ENCODE data around the gene UNC119B.
"Not testable (repeated sequence)": the region's sequence is repeated elsewhere in the genome, so short reads cannot be mapped to it uniquely, and the experiment has no call there.

The UNC119B gene

DNA sequence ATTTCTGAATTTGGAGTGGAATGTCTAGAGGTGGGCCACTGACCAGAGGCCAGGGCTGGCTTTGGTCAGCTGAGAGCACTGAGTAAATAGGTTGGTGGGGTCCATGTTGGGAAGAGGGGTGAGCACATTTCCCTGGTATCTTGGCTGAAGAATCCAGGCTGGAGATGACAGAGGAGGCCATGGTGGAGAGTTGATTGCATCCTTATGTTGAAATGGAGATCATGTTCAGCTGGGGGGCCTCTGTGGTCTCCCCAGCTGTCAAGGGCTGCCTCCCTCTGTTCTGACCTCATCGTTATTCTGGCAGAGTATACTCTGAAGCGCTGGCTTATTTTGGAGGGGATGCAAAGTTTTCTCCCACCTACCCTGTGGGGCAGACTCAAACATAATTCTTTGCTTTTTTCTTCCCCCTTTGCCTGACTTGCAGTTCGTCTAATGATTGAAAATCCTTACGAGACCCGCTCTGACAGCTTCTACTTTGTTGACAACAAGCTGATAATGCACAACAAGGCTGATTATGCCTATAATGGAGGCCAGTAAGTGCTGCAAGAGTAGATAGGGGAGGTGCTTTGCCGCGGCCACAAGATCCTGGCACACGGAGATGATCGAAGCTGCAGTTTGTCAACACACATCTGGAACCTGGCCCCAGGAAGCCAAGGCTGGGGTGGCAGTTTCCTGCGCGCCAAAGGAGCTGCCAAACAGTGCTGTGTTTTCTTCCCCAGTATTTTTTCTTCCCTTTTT lies 9.4 kb downstream of the UNC119B start:
- no peak for DNase-seq (ENCODE audit: low read depth)

GRCh38 chr12:120720234-120720986 lies 10.2 kb downstream of the UNC119B start:
- no peak for DNase-seq (ENCODE audit: low read depth)

GRCh38 chr12:120720987-120721801 lies 10.9 kb downstream of the UNC119B start:
- DNase-seq (ENCODE audit: low read depth), result no peak

DNA sequence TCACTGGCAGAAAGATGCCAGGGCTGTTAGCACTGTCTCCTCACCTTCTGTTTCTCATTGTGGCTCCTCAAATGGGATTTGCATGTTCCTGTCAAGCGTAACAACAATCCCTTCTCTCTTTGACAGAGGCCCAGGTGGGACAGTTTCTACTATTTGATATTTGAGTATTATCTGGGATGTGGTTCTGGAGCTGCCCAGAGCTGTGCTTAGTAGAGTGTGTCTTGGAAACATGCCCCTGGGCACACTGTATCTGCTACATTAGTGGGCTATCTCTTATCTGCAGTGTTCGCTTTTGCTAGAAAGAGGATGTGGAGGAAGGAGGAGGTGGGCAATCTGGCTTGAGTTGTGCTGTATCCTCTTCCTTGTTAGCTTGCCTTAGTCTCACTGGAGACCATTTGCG lies 11.6 kb downstream of the UNC119B start:
- DNase-seq (ENCODE audit: low read depth), result no peak

DNA sequence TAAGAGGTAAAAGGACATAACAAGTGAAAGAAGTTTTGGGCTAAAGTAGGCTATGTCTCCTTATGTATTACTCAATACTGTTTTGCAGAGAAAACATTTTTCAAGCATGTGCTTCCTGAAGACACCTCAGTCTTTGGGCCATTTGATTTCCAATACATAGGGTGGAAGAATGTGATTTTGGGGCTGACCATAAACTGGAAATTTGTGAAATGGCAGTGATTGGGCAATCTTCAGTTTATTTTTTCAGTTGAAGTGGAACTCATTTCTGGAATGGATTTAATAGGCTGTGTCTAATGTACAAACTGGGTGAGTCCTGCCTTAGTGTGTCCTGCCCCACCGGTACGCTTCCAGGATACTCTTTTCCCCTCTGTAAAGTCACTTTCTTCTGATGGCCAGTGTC lies 12.5 kb downstream of the UNC119B start:
- DNase-seq (ENCODE audit: low read depth), result no peak

DNA sequence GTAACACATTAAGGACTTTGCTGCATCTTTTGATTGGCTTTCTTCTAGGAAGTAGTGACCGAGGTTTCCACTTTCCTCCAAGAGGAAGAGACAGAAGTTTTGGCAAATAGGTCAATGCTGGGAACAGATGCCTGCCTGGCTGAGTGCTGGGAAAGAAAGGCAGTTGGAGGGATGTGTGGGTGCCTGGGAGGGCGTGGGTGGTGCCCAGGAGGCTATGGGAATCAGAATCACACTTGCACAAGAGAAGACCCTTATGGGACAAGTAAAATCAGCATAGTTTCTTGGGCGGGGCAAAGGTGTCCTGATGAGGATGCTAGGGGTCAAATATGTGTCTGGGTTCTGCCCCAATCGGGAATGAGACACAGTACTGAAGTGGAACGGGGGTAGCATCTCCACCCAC lies 14.5 kb downstream of the UNC119B start:
- DNase-seq (ENCODE audit: low read depth), result no peak

- no peak for DNase-seq (ENCODE audit: low read depth)
These were observed 14.9 kb downstream of the UNC119B start for GRCh38 chr12:120725151-120725658.

DNA sequence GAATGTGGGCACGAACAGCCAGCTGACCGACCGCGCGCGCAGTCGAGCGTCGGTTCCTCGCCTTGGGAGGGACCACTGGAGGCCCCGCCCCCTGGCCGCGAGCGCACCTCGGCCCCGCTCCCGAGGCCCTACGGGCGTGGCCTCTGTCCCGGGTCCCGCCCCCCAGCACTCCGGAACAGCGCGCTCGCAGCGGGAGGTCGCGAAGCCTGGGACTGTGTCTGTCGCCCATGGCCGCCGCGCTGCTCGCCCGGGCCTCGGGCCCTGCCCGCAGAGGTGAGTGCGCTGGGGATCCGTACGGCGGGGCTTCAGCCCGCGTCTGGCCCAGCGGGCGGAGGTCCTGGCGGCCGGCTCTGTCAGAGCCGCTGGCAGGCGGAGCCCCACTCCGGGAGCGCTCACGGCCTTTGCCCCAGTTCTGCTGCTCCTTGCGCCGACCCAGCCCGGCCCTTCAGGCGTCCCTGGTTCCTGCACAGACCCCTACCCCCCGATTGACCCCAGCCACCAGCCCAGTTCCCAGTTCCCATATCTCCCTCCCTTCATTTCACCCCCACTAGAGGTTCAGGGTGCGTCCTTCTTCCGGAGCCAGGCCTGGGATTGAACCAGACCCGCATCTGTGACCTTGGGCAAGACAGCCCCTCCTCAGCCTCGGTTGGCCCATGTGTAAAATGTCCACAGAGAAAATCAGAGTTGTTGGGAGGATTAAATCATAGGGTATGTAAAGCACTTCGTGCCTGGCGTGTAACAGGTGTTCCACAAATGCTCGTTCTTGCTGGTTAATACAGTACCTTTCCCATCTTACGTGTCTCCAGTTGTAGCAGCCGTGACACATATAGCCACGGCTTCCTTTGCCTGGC lies 15.6 kb downstream of the UNC119B start, which contains the start of gene ACADS:
Gene ACADS (plus strand): TSS at position 168 of the 851 bp plus-strand sequence. CDS start 60 bp downstream, at position 228.
- peak; percentile 77 for DNase-seq (ENCODE audit: low read depth)

DNA sequence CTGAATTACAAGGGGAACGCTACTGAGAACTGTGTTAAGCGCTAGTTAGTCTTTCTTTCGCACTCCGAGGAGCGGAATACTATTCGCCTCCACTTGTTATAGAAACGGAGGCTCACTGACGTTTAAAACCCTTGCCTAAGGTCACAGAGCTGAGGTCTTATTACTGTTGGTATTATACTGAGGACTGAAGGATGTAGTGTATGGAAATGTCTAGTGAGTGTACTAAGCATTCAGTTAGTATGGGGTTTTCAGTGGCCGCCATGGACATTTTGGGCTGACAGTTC lies 16.2 kb downstream of the UNC119B start:
- DNase-seq (ENCODE audit: low read depth), result no peak

GRCh38 chr12:120726961-120727360 lies 16.7 kb downstream of the UNC119B start:
- no peak for DNase-seq (ENCODE audit: low read depth)

DNA sequence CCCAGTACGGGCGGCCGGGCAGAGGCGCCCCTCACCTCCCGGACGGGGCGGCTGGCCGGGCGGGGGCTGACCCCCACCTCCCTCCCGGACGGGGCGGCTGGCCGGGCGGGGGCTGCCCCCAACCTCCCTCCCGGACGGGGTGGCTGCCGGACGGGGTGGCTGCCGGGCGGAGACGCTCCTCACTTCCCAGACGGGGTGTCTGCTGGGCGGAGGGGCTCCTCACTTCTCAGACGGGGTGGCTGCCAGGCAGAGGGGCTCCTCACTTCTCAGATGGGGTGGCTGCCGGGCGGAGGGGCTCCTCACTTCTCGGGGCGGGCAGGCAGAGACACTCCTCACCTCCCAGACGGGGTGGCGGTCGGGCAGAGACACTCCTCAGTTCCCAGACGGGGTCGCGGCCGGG lies 21.9 kb downstream of the UNC119B start:
- not testable (repeated sequence) for DNase-seq (ENCODE audit: low read depth)

DNA sequence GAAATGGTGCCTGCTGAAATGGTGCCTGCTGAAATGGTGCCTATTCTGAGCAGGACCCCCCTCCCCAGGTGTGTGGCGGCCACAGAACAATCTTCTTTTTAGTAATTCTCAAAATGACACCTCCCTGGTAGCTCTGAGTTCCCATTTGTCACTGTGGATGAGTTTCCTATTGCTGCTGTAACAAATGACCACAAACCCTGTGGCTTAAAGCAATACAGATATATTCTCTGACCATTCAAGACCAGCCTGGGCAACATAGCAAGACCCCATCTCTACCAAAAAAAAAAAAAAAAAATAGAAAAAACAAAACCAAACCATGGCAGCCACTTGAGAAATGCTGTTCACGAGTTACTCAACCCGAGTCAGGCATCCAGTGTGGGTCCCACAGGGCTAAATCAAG lies 23.3 kb downstream of the UNC119B start:
- no peak for DNase-seq (ENCODE audit: low read depth)

GRCh38 chr12:120734210-120734609 lies 24.0 kb downstream of the UNC119B start:
- DNase-seq (ENCODE audit: low read depth), result no peak

- no peak for DNase-seq (ENCODE audit: low read depth)
These were observed 24.9 kb downstream of the UNC119B start for GRCh38 chr12:120735181-120735580.

GRCh38 chr12:120736404-120737331 lies 26.4 kb downstream of the UNC119B start:
- DNase-seq (ENCODE audit: low read depth), result no peak

DNA sequence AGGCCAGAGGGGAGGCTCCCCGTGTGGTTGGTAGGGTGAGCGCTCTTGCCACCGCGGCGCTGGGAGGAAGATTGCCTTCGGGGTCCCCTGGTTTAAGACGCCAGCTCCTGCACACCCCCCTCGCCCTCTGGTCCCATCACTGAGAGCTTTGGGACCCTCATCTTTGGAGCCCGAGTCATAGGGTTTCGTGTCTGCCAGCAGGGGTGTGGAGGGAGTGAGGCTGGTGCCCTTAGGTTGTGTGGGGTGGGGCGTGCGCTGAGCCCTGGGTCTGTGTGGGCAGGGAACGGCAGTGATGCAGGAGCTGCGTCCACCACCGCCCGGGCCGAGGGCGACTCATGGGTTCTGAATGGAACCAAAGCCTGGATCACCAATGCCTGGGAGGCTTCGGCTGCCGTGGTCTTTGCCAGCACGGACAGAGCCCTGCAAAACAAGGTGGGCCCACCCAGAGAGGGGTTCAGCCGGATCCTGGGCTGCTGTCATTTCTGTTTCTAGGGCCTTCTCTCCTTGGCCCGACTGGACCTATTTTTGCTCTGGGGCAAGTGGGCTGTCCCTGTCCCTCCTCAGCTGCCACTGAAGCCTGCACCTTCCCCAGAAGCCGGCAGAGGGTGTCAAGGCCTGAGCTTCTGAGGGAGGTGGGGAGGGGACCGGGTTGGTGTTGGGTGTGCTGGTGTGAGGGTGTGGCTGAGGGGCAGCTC lies 27.4 kb downstream of the UNC119B start:
- DNase-seq (ENCODE audit: low read depth), result no peak

- DNase-seq (ENCODE audit: low read depth), result no peak
These were observed 28.2 kb downstream of the UNC119B start for GRCh38 chr12:120738252-120739030.

GRCh38 chr12:120739031-120739762 lies 28.9 kb downstream of the UNC119B start:
- DNase-seq (ENCODE audit: low read depth), result no peak

Measured in stimulated activated CD8-positive, alpha-beta memory T cell treated with anti-CD3 and anti-CD28 coated beads, Interleukin-7, amount 100 ng/mL, for 24 hours (primary cell).